Measurements from ENCODE around the gene HYAL4. TPM values are rescaled to one million over a fixed set of nuclear protein-coding genes. Genes with fewer than 3 reads are reported as not detected.

Gene HYAL4
- total and polyA plus RNA-seq, 2 donors (not counting 1 experiment from before 2014, with no cell fraction given) = 0.42 TPM; not detected in 1

DNA sequence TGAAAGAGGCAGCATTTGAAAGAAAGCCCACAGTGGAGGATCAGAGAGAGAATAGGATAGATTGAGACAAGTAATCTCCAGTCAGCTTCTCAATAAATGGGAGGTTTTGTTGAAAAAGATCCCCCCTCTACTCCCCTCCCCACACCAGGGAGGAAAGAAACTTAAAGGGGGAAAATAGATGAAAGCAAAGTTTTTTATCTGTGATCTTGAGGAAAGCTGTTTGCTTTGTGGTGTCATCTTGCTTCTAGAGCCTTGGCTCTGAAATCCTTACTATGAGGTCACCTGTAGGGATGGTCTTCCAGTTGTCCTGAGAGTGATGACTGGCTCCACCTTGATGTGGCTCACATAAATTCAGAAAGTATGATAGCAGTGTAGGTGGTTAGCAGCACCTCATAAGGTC lies 80.0 kb downstream of the HYAL4 start, which contains the start of gene SPAM1:
Gene SPAM1, plus strand, starts transcription at position 301 of the 400 bp plus-strand sequence. CDS start 28,330 bp downstream, outside the sequence.
- Histone ChIP-seq H3K9ac (ENCODE audit: low read length) (no peak within 1 kb of the TSS), H3K79me2 (ENCODE audit: control insufficient read depth, insufficient read depth, low read length) (no peaks in the 10 kb centered on the region), H3K27ac (ENCODE audit: low read length in 2 of 2) (no peak within 1 kb of the TSS), H3K4me1 (ENCODE audit: control insufficient read depth in 2 of 2, insufficient read depth in 2 of 2, low read length in 2 of 2) (no peaks in the 10 kb centered on the region), H3K36me3 (replicated peaks in 1 of 2; ENCODE audit: control extremely low read depth in 1 of 2, control insufficient read depth in 1 of 2, extremely low read depth in 1 of 2, insufficient read depth in 2 of 2, low read length in 1 of 2) (no peaks in the 10 kb centered on the region), H4K20me1 (ENCODE audit: control insufficient read depth, insufficient read depth, low read length, poor library complexity, severe bottlenecking) (no peaks in the 10 kb centered on the region), H3K4me3 (ENCODE audit: control extremely low read depth in 1 of 5, extremely low read depth in 1 of 5, insufficient read depth in 1 of 5, low read depth in 2 of 5, low read length in 4 of 5) (no peak within 1 kb of the TSS), H3K9me3 (ENCODE audit: control extremely low read depth in 1 of 3, control insufficient read depth in 2 of 3, insufficient read depth in 1 of 3, low read length in 2 of 3) (no peaks in the 10 kb centered on the region), H3K27me3 (replicated peaks in 1 of 4; ENCODE audit: control extremely low read depth in 1 of 4, control insufficient read depth in 3 of 4, insufficient read depth in 4 of 4, low read length in 3 of 4) (no peaks in the 10 kb centered on the region), H3K4me2 (replicated peaks; ENCODE audit: low read depth, low read length, poor library complexity, severe bottlenecking) (no peak within 1 kb of the TSS), H2AFZ (ENCODE audit: insufficient read depth, low read depth, low read length, poor library complexity, severe bottlenecking) (no peak within 1 kb of the TSS)
- Mint-ChIP-seq H3K9me3 (ENCODE audit: insufficient read depth) (no peaks in the 10 kb centered on the region), H3K4me1 (no peaks in the 10 kb centered on the region), H3K27me3 (no peaks in the 10 kb centered on the region), H3K4me3 (no peak within 1 kb of the TSS), H3K27ac (no peak within 1 kb of the TSS)
- TF ChIP-seq, protein P1, sequence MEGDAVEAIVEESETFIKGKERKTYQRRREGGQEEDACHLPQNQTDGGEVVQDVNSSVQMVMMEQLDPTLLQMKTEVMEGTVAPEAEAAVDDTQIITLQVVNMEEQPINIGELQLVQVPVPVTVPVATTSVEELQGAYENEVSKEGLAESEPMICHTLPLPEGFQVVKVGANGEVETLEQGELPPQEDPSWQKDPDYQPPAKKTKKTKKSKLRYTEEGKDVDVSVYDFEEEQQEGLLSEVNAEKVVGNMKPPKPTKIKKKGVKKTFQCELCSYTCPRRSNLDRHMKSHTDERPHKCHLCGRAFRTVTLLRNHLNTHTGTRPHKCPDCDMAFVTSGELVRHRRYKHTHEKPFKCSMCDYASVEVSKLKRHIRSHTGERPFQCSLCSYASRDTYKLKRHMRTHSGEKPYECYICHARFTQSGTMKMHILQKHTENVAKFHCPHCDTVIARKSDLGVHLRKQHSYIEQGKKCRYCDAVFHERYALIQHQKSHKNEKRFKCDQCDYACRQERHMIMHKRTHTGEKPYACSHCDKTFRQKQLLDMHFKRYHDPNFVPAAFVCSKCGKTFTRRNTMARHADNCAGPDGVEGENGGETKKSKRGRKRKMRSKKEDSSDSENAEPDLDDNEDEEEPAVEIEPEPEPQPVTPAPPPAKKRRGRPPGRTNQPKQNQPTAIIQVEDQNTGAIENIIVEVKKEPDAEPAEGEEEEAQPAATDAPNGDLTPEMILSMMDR (IDR thresholded peaks at IDR 0.05) = no peak
- TF ChIP-seq EZH2 (IDR thresholded peaks at IDR 0.05; ENCODE audit: borderline replicate concordance, insufficient read depth, low read depth, low read length, poor library complexity, severe bottlenecking) = no peak
- ChIA-PET CTCF (no interaction called here), POLR2A (no interaction called here)
- ATAC-seq (ENCODE audit: low read depth) (no peak), DNase-seq (no peak)
- intact Hi-C loops (cut with micrococcal nuclease) = no loop called here

Other genes with a start within 250 kb of the HYAL4 start
- not detected in 2 replicates for gene ASB15, start 243.3 kb upstream of the HYAL4 start, total RNA-seq
- gene ASB15, start 243.3 kb upstream of the HYAL4 start, polyA plus RNA-seq = not detected in 2 replicates
- gene LMOD2, start 189.3 kb upstream of the HYAL4 start, total RNA-seq = not detected in 2 replicates
- not detected in 2 replicates for gene LMOD2, start 189.3 kb upstream of the HYAL4 start, polyA plus RNA-seq
- gene WASL, start 96.2 kb upstream of the HYAL4 start, total RNA-seq = 9.9 and 10.4 TPM in 2 replicates
- 1.8 and 2.0 TPM in 2 replicates for gene WASL, start 96.2 kb upstream of the HYAL4 start, polyA plus RNA-seq
- gene SPAM1, start 80.1 kb downstream of the HYAL4 start, total RNA-seq = not detected in 2 replicates
- gene SPAM1, start 80.1 kb downstream of the HYAL4 start, polyA plus RNA-seq = 0.04 TPM in 1 of 2 replicates, not detected in the other
- not detected in 2 replicates for gene TMEM229A, start 187.9 kb downstream of the HYAL4 start, total RNA-seq
- not detected in 2 replicates for gene TMEM229A, start 187.9 kb downstream of the HYAL4 start, polyA plus RNA-seq